Epithelial cell of umbilical artery (primary cell): ENCODE data around the gene PLET1. TPM values are rescaled to one million over a fixed set of nuclear protein-coding genes. Genes with fewer than 3 reads are reported as not detected.

Source experiments
- total RNA-seq: library from RNA; depleted of rRNA; stranded (reverse); fragments of >200 nt; gene quantifications from 2 replicates; pipeline ENCODE4 v1.2.3, GENCODE V29; 2014

PLET1 gene
- not detected in 2 replicates for total RNA-seq

GRCh38 chr11:112260490-112260889, at the start of gene PLET1:
Gene PLET1, minus strand, starts transcription at chr11:112260860. Its CDS starts 271 bp downstream, at chr11:112260589.

GRCh38 chr11:112226062-112226830, 34.4 kb downstream of the PLET1 start, which contains the start of gene PTS:
Gene PTS, plus strand, starts transcription at chr11:112226428. Its CDS starts 16 bp downstream, at chr11:112226444.

Other genes starting within 250 kb of the PLET1 start
- gene DLAT, start 235.5 kb downstream of the PLET1 start, total RNA-seq, result 38.0 and 42.2 TPM in 2 replicates
- gene PIH1D2, start 186.8 kb downstream of the PLET1 start, total RNA-seq, result 1.2 and 1.9 TPM in 2 replicates
- gene NKAPD1, start 186.6 kb downstream of the PLET1 start, total RNA-seq, result 23.1 and 24.7 TPM in 2 replicates
- gene TIMM8B, start 174.1 kb downstream of the PLET1 start, total RNA-seq, result 40.9 and 70.5 TPM in 2 replicates
- 121 and 189 TPM in 2 replicates for gene SDHD, start 174.0 kb downstream of the PLET1 start, total RNA-seq
- gene IL18, start 96.8 kb downstream of the PLET1 start, total RNA-seq, result not detected in 2 replicates
- 0.32 TPM in 1 of 2 replicates, not detected in the other for gene TEX12, start 93.5 kb downstream of the PLET1 start, total RNA-seq
- gene BCO2, start 85.3 kb downstream of the PLET1 start, total RNA-seq, result 0.61 and 0.65 TPM in 2 replicates
- gene PTS, start 34.4 kb downstream of the PLET1 start, total RNA-seq, result 52.0 and 59.9 TPM in 2 replicates